ENCODE data around the gene MRGPRF.

MRGPRF gene

DNA sequence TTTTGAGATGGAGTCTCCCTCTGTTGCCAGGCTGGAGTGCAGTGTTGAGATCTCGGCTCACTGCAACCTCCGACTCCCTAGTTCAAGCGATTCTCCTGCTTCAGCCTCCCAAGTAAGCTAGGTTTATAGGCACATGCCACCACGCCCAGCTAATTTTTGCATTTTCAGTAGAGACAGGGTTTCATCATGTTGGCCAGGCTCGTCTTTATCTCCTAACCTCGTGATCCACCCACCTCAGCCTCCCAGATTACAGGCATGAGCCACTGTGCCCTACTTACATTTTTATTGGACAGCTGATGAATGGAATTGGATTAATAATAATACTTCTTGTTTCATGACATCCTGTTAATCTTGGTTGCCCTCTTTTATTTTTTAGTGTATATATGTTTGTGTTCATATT, 29.2 kb downstream of the MRGPRF start:
- Histone ChIP-seq H3K27ac (ENCODE audit: extremely low read depth, low read depth, low read length) (no peak overlapping the region), H3K4me1 (ENCODE audit: control insufficient read depth, insufficient read depth, low read length) (no peaks in the 10 kb centered on the region), H3K4me3 (ENCODE audit: low read depth, low read length) (no peak overlapping the region), H3K9me3 (ENCODE audit: control insufficient read depth, insufficient read depth, low read depth, low read length) (no peaks in the 10 kb centered on the region), H3K36me3 (ENCODE audit: control insufficient read depth in 2 of 2, insufficient read depth in 1 of 2, low read length in 2 of 2) (no peaks in the 10 kb centered on the region)
- POLR2A ChIA-PET, result no interaction called here
- TF ChIP-seq EGR2 (tag by site-specific recombination; IDR thresholded peaks at IDR 0.05; ENCODE audit: low read depth) (0 out of 2 replicates have a peak, but pooled peaks have one; percentile 14), ZFP41 (tag by site-specific recombination; IDR thresholded peaks at IDR 0.05; ENCODE audit: borderline replicate concordance) (no peak), ZSCAN30 (tag by site-specific recombination; IDR thresholded peaks at IDR 0.05) (no peak), ZNF837 (tag by site-specific recombination; IDR thresholded peaks at IDR 0.05) (no peak), ZNF140 (tag by site-specific recombination; IDR thresholded peaks at IDR 0.05) (no peak), KLF1 (tag by site-specific recombination; IDR thresholded peaks at IDR 0.05) (0 out of 2 replicates have a peak, but pooled peaks have one; percentile 15), ZBTB21 (tag by site-specific recombination; IDR thresholded peaks at IDR 0.05) (no peak), ZNF76 (tag by site-specific recombination; IDR thresholded peaks at IDR 0.05; ENCODE audit: borderline replicate concordance, low read depth) (no peak), YY2 (tag by site-specific recombination; IDR thresholded peaks at IDR 0.05) (no peak), ZFHX2 (tag by site-specific recombination; conservative IDR thresholded peaks at IDR 0.05) (peak; percentile 21; the same call in 1 of the 2 replicates)
- TF ChIP-seq, protein P1, sequence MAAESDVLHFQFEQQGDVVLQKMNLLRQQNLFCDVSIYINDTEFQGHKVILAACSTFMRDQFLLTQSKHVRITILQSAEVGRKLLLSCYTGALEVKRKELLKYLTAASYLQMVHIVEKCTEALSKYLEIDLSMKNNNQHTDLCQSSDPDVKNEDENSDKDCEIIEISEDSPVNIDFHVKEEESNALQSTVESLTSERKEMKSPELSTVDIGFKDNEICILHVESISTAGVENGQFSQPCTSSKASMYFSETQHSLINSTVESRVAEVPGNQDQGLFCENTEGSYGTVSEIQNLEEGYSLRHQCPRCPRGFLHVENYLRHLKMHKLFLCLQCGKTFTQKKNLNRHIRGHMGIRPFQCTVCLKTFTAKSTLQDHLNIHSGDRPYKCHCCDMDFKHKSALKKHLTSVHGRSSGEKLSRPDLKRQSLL (tag by site-specific recombination; IDR thresholded peaks at IDR 0.05), result no peak
- TF ChIP-seq, protein P2, sequence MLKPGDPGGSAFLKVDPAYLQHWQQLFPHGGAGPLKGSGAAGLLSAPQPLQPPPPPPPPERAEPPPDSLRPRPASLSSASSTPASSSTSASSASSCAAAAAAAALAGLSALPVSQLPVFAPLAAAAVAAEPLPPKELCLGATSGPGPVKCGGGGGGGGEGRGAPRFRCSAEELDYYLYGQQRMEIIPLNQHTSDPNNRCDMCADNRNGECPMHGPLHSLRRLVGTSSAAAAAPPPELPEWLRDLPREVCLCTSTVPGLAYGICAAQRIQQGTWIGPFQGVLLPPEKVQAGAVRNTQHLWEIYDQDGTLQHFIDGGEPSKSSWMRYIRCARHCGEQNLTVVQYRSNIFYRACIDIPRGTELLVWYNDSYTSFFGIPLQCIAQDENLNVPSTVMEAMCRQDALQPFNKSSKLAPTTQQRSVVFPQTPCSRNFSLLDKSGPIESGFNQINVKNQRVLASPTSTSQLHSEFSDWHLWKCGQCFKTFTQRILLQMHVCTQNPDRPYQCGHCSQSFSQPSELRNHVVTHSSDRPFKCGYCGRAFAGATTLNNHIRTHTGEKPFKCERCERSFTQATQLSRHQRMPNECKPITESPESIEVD (tag by site-specific recombination; IDR thresholded peaks at IDR 0.05), result no peak
- TF ChIP-seq, protein P3, sequence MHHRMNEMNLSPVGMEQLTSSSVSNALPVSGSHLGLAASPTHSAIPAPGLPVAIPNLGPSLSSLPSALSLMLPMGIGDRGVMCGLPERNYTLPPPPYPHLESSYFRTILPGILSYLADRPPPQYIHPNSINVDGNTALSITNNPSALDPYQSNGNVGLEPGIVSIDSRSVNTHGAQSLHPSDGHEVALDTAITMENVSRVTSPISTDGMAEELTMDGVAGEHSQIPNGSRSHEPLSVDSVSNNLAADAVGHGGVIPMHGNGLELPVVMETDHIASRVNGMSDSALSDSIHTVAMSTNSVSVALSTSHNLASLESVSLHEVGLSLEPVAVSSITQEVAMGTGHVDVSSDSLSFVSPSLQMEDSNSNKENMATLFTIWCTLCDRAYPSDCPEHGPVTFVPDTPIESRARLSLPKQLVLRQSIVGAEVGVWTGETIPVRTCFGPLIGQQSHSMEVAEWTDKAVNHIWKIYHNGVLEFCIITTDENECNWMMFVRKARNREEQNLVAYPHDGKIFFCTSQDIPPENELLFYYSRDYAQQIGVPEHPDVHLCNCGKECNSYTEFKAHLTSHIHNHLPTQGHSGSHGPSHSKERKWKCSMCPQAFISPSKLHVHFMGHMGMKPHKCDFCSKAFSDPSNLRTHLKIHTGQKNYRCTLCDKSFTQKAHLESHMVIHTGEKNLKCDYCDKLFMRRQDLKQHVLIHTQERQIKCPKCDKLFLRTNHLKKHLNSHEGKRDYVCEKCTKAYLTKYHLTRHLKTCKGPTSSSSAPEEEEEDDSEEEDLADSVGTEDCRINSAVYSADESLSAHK (tag by site-specific recombination; IDR thresholded peaks at IDR 0.05), result no peak
- TF ChIP-seq, protein P4, sequence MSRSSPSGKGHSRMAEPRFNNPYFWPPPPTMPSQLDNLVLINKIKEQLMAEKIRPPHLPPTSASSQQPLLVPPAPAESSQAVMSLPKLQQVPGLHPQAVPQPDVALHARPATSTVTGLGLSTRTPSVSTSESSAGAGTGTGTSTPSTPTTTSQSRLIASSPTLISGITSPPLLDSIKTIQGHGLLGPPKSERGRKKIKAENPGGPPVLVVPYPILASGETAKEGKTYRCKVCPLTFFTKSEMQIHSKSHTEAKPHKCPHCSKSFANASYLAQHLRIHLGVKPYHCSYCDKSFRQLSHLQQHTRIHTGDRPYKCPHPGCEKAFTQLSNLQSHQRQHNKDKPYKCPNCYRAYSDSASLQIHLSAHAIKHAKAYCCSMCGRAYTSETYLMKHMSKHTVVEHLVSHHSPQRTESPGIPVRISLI (tag by site-specific recombination; IDR thresholded peaks at IDR 0.05), result no peak
- CTCF ChIA-PET, result no interaction called here

DNA sequence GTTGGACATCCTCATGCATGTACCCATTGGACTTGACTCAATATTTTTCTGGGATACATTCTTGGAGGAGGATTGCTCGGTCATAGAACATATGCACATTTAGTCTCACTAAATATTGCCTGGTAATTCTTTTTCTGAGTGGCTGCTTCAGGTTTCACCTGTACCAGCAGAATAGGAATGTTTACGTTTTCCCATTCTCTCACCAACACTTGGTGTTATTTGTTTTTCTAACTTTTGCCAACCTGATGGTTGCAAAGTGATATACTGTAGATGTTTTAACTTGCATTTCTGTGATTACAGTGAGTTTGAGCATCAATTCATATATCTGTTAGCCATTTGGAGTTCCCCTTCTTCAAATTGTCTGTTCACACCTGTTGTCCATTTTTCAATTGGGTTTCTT, 30.9 kb downstream of the MRGPRF start:
- H3K4me3 ChIP-seq (ENCODE audit: low read depth, low read length), result no peak overlapping the region

DNA sequence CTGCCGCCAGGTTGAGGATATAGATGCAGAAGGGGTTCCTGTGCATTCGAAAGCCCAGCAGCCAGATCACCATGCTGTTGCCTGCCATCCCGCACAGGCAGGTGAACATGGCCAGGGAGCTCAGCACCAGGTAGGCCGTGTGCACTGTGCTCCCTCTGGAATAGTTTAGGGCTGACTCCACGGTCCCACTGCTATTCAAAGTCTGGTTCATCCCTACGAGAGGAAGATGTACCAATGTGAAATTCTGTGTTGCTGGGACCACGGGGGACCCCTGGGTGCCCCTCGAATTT, 32.3 kb downstream of the MRGPRF start, which contains the start of gene MRGPRD:
Gene MRGPRD, minus strand, starts transcription at position 211 of the 290 bp plus-strand sequence. Its CDS starts 0 bp downstream, at position 211.
- Histone ChIP-seq H3K4me3 (ENCODE audit: low read depth, low read length) (no peak within 1 kb of the TSS), H3K36me3 (ENCODE audit: control insufficient read depth in 2 of 2, insufficient read depth in 1 of 2, low read length in 2 of 2) (no peaks in the 10 kb centered on the region), H3K27ac (ENCODE audit: extremely low read depth, low read depth, low read length) (no peak within 1 kb of the TSS), H3K4me1 (ENCODE audit: control insufficient read depth, insufficient read depth, low read length) (no peaks in the 10 kb centered on the region), H3K9me3 (ENCODE audit: control insufficient read depth, insufficient read depth, low read depth, low read length) (no peaks in the 10 kb centered on the region)
- CTCF ChIA-PET, result interaction anchor here (0.7 to 1.4 kb wide), 2 partner anchors 25 to 108 kb away, joined by 3 read pairs; no protein-coding TSS in a partner anchor
- no peak for TF ChIP-seq ZBTB48 (tag by site-specific recombination; IDR thresholded peaks at IDR 0.05)
- TF ChIP-seq ZNF777 (tag by site-specific recombination; IDR thresholded peaks at IDR 0.05; ENCODE audit: borderline replicate concordance), result no peak
- POLR2A ChIA-PET, result no interaction called here

More for the DNA sequence above, 30.9 kb downstream of the MRGPRF start:
- POLR2A ChIA-PET, result no interaction called here
- Histone ChIP-seq H3K27ac (ENCODE audit: extremely low read depth, low read depth, low read length) (no peak overlapping the region), H3K9me3 (ENCODE audit: control insufficient read depth, insufficient read depth, low read depth, low read length) (no peaks in the 10 kb centered on the region), H3K4me1 (ENCODE audit: control insufficient read depth, insufficient read depth, low read length) (no peaks in the 10 kb centered on the region), H3K36me3 (ENCODE audit: control insufficient read depth in 2 of 2, insufficient read depth in 1 of 2, low read length in 2 of 2) (no peaks in the 10 kb centered on the region)
- TF ChIP-seq ZNF184 (tag by site-specific recombination; IDR thresholded peaks at IDR 0.05), result peak; percentile 96
- TF ChIP-seq ZNF169 (tag by site-specific recombination; IDR thresholded peaks at IDR 0.05), result no peak
- CTCF ChIA-PET, result interaction anchor here (0.7 kb wide), 1 partner anchor 24 kb away, joined by 3 read pairs; no protein-coding TSS in a partner anchor
